NT2/D1 (cell line): Measurements from ENCODE around the gene SP2.

Experiments used
- YY1 ChIP-seq: IDR thresholded peaks from 2 replicates; pipeline ENCODE4 v1.6.1; 2011; ENCODE audit not compliant: insufficient read length, insufficient read depth
- ZNF274 ChIP-seq: IDR thresholded peaks from 2 replicates; pipeline ENCODE4 v1.6.1; 2011; ENCODE audit warnings: mild to moderate bottlenecking, low read depth, low read length

DNA sequence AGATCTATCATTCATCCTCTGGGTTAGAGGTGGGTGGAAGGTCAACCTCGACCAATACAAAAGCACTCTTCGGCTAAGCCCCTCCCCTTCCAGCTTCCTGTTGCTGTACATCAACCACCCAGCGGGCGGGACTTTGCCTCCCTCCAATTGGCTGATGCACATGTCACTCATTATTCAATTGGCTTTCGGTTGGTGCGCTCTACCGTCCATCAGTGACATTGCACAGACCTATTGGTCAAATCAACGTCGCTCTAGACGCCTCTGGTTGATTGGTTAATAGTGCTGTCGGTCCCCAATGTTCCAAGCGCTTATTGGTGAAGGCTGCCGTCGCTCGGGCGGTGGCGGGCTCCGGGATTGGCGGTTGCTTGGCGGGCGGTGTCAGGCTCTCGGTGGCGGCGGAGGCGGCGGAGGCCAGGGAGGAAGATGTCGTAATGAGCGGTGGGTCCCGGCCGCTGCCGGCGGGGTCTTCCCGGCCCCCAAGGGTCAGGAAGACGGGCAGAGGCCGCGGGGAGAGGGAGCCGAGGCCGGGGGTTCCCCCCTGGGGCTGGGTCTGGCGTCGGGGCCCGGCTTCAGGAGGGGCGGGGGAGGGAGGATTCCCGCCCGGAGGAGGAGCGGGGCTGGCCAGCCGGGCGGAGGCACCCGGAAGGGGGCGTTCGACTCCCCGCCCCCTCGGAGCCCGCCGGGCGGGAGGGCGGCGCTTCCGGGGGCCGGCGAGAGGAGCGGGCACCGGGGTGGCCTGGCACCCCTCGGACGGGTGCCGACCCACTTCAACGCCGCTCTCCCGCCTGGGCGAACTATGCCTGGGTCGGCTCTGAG is at the start of gene SP2:
- TF ChIP-seq ZNF274 (no peak), YY1 (no peak)
